ENCODE results near the gene SH3BP5L. TPM values are rescaled to one million over a fixed set of nuclear protein-coding genes. Genes with fewer than 3 reads are reported as not detected.

Gene SH3BP5L
- total and polyA plus RNA-seq, 2 experiments from 2014 or later: 2.8 to 26.1 TPM

GRCh38 chr1:248849637-248850036, 23.9 kb upstream of the SH3BP5L start:
- H3K27ac ChIP-seq (ENCODE audit: low read depth): no peak overlapping the region

GRCh38 chr1:248849152-248849551, 23.4 kb upstream of the SH3BP5L start:
- Histone ChIP-seq H3K36me3 (ENCODE audit: insufficient read depth) (peaks cover 1% of the 10 kb centered on the region; the same call in 1 of the 2 replicates), H3K27ac (ENCODE audit: low read depth) (no peak overlapping the region), H2AFZ (no peak overlapping the region), H3K4me2 (0 out of 2 replicates have a peak overlapping the region, but pooled peaks have one; percentile 89), H3K27me3 (ENCODE audit: insufficient read depth) (peaks cover 47% of the 10 kb centered on the region), H3K79me2 (replicated peaks; ENCODE audit: insufficient read depth) (no peaks in the 10 kb centered on the region), H3K4me3 (no peak overlapping the region), H3K9me2 (ENCODE audit: insufficient read depth) (no peaks in the 10 kb centered on the region), H3F3A (replicated peaks; ENCODE audit: low read depth) (peaks cover 13% of the 10 kb centered on the region), H3K4me1 (ENCODE audit: insufficient read depth) (peaks cover 6% of the 10 kb centered on the region; the same call in 1 of the 2 replicates), H4K20me1 (replicated peaks; ENCODE audit: insufficient read depth) (peaks cover 13% of the 10 kb centered on the region)
- no peak overlapping the region for H3K4me3 Mint-ChIP-seq
- H3K4me1 Mint-ChIP-seq: peaks cover 8% of the 10 kb centered on the region
- no peaks in the 10 kb centered on the region; the same call in 2 of the 3 replicates for H3K9me3 Mint-ChIP-seq
- H3K27ac Mint-ChIP-seq: no peak overlapping the region
- H3K27me3 Mint-ChIP-seq (ENCODE audit: insufficient read depth, low read depth, poor library complexity): peaks cover 20% of the 10 kb centered on the region
- H3K36me3 Mint-ChIP-seq (ENCODE audit: low read depth): peaks cover 43% of the 10 kb centered on the region
- ATAC-seq: no peak
- no peak for DNase-seq (ENCODE audit: low spot score)
- no peak for TF ChIP-seq EZH2phosphoT487 (IDR thresholded peaks at IDR 0.05; ENCODE audit: unreplicated experiment)
- TF ChIP-seq REST (IDR thresholded peaks at IDR 0.05; ENCODE audit: unreplicated experiment): no peak
- TF ChIP-seq ZNF331 (CRISPR knock-in tag; IDR thresholded peaks at IDR 0.05; ENCODE audit: low read depth): no peak
- TF ChIP-seq CTCF (conservative IDR thresholded peaks at IDR 0.05; ENCODE audit: low read depth in 2 of 2): no peak
- no peak for TF ChIP-seq POLR2AphosphoS5 (IDR thresholded peaks at IDR 0.05; ENCODE audit: low read depth)
- no peak for TF ChIP-seq CREB1 (CRISPR knock-in tag; IDR thresholded peaks at IDR 0.05; ENCODE audit: low read depth)

More at GRCh38 chr1:248849637-248850036, 23.9 kb upstream of the SH3BP5L start:
- Mint-ChIP-seq H3K27me3 (ENCODE audit: insufficient read depth, low read depth, poor library complexity) (peaks cover 20% of the 10 kb centered on the region), H3K36me3 (ENCODE audit: low read depth) (peaks cover 38% of the 10 kb centered on the region), H3K4me1 (peaks cover 8% of the 10 kb centered on the region), H3K4me3 (no peak overlapping the region), H3K9me3 (no peaks in the 10 kb centered on the region; the same call in 2 of the 3 replicates), H3K27ac (no peak overlapping the region)
- H3F3A ChIP-seq (replicated peaks; ENCODE audit: low read depth): peaks cover 13% of the 10 kb centered on the region
- H3K79me2 ChIP-seq (replicated peaks; ENCODE audit: insufficient read depth): no peaks in the 10 kb centered on the region
- H4K20me1 ChIP-seq (replicated peaks; ENCODE audit: insufficient read depth): peaks cover 13% of the 10 kb centered on the region
- H3K36me3 ChIP-seq (ENCODE audit: insufficient read depth): peaks cover 2% of the 10 kb centered on the region; the same call in 1 of the 2 replicates
- no peak overlapping the region for H2AFZ ChIP-seq
- DNase-seq (ENCODE audit: low spot score) (no peak), ATAC-seq (no peak)
- peaks cover 47% of the 10 kb centered on the region for H3K27me3 ChIP-seq (ENCODE audit: insufficient read depth)
- no peak overlapping the region for H3K4me2 ChIP-seq
- TF ChIP-seq POLR2AphosphoS5 (IDR thresholded peaks at IDR 0.05; ENCODE audit: low read depth) (no peak), ZNF331 (CRISPR knock-in tag; IDR thresholded peaks at IDR 0.05; ENCODE audit: low read depth) (no peak), REST (IDR thresholded peaks at IDR 0.05; ENCODE audit: unreplicated experiment) (no peak), CREB1 (CRISPR knock-in tag; IDR thresholded peaks at IDR 0.05; ENCODE audit: low read depth) (no peak), STAT1 (IDR thresholded peaks at IDR 0.05; ENCODE audit: unreplicated experiment) (no peak), ZNF114 (CRISPR knock-in tag; IDR thresholded peaks at IDR 0.05) (no peak), NANOG (IDR thresholded peaks at IDR 0.05; ENCODE audit: borderline replicate concordance) (no peak), EZH2 (IDR thresholded peaks at IDR 0.05; ENCODE audit: low read depth, unreplicated experiment) (no peak)
- TF ChIP-seq, protein P1, sequence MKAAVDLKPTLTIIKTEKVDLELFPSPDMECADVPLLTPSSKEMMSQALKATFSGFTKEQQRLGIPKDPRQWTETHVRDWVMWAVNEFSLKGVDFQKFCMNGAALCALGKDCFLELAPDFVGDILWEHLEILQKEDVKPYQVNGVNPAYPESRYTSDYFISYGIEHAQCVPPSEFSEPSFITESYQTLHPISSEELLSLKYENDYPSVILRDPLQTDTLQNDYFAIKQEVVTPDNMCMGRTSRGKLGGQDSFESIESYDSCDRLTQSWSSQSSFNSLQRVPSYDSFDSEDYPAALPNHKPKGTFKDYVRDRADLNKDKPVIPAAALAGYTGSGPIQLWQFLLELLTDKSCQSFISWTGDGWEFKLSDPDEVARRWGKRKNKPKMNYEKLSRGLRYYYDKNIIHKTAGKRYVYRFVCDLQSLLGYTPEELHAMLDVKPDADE (IDR thresholded peaks at IDR 0.05): no peak
- peaks cover 6% of the 10 kb centered on the region; the same call in 1 of the 2 replicates for H3K4me1 ChIP-seq (ENCODE audit: insufficient read depth)
- no peaks in the 10 kb centered on the region for H3K9me2 ChIP-seq (ENCODE audit: insufficient read depth)
- no peak overlapping the region for H3K4me3 ChIP-seq

All from GM23338 (cell line).